ENCODE data around the gene LPGAT1. TPM values are rescaled to one million over a fixed set of nuclear protein-coding genes. Genes with fewer than 3 reads are reported as not detected.
"Not testable (repeated sequence)": the region's sequence is repeated elsewhere in the genome, so short reads cannot be mapped to it uniquely, and the experiment has no call there.

LPGAT1 gene
- polyA plus RNA-seq, 5 donors, result 14.8 to 23.5 (median 17.7) TPM

DNA sequence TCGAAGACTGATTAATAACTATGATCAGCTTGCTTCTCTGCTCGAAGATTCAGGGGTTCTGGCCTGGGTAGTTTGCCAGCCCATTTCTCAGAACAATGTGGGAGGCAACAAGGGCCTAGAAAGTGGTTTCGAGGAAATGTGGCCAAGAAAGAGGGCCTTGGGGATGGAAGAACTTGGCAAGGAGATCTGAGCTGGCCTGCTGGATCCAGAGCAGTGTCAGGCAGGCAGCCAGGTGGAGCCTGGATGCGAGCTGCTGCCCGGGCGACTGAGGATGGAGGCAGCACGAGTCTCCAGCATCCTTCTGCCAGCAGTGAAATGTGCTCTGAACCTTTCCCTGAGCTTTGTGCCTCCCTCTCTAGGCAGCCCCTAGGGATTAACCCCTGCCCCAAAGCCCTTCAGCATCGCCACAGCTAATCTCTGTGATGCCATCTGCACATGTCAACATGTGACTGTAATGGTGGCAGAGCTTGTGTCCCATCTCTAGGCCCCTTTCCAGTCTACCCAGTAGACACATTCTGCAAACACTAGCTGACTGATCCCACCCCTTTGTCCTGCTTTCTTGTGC, 94.1 kb downstream of the LPGAT1 start:
- no peak for DNase-seq

DNA sequence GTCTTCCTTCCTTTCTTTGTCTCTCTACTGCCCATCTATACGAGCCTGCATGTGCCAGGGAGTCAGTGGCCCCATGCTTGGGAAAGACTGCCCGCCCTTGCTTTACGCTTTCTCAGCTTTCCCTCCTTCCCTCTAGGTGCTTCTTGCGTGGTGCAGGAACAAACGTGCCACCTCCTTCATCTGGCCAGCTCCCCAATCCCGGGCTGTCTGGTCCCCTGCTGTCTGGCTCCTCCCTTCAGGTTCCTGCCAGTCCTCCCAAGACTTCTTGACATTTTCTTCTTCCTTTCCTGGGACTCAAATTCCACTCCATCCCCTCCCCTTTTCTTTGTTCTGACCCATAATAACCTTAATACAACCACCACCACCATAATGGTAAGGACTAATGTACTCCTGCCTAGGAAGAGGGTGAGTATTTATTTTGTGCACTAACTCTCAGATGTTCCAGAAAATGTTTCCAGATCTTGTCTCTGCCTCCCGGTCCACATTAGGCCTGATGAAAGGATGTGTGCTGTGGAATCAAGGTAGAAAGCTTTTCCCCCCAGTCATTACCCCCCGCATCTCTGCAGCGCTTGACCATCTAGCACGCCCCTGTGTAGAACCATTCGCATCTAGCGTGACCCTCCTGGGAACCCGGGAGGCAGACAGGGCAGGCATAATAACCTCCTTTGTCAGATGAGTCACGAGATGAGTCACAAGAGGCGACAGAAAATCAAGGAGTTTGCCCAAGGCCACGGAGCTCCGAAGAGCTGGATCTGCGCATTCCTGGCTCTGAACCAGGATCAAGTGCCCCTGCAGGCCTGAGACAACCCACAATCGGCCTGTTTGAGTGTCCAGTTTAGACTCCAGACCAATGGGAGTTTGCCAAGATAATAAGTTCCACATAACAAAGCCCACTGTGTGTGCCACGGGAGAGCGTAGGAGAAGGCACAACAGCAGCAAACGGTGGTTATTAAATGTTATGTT, 95.1 kb downstream of the LPGAT1 start:
- DNase-seq, result no peak

DNA sequence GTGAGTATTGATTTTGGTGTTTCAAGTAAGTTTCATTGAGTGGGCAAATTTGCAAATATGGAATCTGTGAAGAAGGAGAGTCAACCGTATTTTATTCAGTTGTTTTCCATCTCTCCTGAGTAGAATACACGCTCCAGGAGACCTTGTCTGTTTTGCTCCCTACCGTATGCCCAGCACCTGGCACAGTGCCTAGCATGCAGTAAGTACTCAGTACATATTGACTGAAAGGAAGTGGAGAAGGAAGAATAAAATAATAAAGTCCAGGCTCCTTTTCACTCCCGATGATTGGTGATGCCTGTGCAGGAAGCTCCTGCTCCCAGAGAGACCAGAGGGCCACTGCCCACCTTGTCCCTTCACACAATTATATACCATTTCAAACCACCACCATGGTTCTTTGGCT, 95.8 kb downstream of the LPGAT1 start:
- DNase-seq, result peak; percentile 20

DNA sequence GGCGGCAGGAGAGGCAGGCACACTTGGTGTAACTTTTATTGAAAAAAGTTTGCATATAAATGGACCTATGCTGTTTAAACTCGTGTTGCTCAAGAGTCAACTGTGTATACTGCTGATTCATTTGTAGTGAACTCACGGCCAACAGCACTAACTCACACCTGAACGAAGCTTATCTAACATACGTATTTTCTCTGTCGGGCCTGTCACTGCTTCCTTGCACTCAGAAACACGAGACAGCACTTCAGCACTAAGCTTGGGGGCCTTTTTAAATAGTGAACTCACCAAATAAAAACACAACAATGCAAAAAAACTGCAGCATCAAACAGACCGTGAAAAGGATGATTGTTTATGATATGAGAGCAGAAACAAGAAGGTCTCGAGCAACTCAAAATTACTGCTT, 96.2 kb downstream of the LPGAT1 start:
- no peak for DNase-seq

DNA sequence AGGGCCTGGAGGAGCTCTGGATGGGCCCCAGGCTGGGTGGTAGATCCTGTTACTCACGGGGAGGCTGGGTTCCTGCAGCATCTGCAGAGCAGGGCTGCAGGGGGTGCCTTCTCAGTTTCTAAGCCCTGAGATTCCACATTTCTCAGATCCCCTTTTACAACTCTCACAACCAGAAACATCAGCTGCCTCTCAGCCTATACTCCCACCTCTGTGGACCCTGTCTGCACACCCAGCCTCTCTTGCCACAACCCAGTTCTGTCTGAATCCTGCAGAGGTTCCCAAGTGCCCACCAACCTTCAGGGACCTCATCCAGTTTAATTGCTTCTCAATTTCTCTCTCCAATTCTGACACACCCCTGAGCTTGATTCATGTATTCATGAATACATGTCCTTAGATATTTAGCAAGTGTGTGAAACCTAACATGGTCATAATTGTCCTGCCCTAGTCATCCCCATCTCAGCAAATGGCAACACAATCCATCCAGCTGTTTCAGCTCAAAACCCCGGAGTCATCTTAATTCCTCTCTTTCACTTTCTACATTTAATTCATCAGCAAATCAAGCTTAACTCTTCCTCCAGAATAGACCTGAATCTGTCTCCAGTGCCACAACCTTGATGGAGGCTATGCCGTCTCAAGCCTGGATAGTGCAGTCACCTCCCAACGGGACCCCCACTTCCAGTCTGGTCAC, 98.1 kb downstream of the LPGAT1 start:
- DNase-seq, result no peak

DNA sequence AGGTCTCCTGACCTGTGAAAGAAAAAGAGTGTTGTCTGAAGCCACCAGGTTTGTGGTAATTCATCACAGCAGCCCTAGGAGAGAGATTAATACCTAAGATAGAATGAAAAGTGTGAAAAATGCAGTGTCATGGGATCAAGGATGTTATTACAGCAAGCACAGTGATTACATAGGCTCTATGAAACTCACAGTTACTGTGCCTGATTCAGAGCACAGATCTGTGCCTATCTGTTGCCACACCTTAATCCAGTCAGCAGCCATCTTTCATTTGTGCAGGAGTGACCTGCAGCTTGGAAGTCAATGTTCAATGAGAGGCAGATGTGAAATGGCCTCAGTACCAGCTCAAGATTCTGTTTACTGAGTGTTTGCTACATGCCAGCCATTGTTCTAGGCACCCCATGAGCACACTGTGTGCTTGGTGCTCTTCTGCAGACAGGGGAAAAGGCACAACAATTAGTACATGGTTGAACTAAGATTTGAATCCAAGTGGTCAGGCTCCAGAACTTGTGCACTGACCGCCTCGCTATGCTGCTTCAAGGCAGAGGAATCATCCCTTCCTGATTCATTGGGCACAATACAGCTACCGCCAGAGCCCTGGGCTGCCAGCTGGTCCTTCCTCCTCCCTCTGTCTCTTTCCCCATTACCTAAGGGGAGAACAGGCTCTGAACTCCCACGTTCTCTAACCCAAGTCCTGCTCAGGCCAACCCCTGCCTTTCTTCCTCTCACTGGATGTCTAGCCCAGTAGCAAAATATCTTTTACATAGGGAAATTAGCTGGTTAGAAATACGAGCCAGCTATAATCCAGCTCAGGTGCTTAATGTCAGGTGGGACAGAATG, 98.9 kb downstream of the LPGAT1 start:
- no peak for DNase-seq

DNA sequence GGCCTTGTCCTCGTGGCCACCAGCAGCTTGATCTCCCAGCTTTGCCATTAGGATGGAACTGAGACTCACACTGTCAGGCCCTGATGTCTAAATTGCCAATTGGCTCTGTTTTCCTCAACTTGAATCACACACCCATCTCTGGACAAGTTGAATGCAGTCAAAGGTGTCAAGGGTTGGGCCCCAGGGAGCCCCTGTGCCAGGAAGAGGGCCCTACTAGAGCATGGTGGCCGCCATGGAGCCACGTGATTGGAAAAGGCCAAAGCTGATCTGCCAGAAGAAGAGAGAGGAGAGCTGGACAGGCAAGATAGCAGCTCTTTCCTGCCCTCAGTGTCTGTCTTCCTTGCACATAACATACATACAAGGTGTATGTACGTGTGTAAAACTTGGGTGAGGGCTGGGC, 100.2 kb downstream of the LPGAT1 start:
- DNase-seq, result no peak

DNA sequence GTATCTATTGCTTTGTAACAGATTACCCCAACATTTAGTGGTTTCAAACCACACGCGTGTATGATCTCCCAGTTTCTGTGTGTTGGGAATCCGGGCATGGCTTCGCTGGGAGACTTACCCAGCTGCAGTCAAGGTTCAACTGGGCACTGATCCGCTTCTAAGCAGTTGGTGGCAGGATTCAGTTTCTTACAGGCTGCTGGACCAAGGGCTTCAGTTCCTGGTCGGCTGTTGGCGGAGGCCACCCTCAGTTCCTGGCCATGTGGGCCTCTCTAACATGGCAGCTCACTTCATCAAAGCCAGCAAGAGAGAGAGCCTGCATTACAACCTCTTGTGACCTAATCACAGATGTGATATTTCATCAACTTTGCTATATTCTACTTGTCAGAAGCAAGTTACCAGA, 101.3 kb downstream of the LPGAT1 start:
- no peak for DNase-seq

DNA sequence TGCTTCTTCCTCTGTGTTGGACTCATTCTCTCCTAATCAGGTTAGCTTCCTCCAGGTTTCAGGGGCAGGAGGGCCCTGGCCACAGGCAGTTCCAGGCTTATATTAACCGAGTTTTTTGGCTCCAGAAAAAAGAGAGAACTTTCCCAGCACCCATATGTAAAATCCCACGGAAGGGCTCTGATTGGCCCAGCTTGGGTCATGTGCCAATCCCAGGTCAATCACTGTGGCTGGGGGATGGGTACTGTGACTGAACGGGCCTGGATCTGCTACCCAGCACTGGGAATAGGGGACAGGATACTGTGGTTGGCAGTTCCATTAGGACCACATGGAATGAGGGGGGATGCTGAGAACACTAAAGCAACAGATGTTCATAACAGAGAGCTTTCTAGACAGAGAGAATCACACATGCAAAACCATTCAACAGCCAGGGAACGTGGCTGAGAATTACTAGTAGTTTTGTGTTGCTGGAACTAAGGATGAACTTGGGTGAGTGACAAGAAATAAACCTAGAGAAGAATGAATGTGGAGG, 104.0 kb downstream of the LPGAT1 start:
- DNase-seq, result no peak

DNA sequence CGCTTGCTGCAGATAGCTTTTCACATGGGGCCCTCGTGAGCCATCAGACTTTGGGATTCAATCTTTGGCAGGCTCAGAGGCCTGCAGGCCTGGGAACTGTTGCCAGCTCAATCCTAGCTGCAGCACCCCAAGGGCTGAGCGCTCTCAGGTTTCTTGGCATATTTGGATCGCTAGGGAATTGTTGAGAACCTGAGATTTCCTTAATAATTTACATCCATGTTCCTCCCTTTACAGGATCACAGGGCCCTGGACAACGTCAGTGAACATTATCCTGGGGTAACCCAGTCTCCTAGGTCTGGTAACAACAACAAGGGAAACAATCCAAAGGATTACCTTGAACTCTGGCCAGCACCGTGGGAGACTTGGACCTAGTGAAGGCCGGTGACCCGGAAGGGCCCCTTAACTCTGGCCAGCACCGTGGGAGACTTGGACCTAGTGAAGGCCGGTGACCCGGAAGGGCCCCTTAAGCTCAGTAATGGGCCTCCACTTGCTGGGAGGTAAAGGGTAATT, 105.8 kb downstream of the LPGAT1 start:
- no peak for DNase-seq

DNA sequence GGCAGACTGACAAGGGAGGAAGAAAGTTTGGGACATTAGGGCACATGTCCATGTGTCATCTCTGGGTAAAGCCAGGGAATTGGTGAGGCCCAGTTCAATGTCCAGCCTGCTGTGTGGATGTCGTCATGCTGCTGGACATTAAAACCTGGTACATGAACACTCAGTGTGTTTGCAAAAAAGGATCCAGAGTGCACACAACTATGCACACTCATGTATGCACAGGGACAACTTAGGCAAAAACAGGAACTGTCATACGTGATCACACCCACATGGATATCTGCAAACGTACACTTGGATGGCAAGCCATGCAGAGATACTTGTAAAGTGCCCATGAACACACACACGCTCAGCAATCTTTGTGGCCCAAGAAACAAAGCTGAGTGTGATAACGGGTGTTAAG, 107.3 kb downstream of the LPGAT1 start:
- DNase-seq, result no peak

DNA sequence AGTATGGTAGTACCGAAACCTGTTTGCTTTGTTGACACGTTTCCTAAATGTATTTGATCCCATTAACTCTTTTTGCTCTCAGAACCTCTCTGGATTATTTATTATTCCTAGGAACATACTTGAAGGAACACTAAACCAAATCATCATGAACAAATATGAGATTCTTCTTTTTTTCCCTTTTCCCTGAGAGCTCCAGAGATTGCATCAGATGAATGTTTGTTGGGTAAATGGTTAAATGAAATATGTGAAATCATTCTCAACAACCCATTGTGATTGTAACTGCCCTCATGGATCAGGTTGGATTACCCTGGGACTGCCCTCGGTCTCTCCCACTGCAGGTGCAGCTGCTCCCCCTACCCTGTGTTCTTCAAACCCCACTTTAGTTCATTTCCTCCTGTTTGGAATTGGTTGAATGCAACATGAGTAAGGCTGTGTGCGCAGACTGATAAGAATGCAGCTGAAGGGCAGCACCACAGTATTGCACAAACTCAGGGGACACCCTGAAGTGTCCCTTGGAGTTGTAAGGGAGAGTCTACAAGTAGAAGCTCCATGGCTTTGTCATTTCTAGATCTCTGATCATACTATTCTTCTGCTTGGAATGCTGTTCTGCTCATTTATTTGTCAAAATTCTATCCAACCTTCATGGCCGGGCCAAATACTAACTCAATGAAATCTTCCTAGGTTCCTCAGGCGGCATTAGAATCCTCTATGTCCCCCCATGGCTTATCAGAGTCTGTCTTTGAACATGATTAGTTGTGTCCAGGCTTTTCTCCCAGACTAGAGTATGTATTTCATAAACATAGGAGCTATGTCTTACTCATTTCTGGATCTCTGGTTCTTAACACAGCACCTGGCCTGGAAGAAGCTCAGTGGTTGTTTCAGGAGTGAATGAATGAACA, 108.0 kb downstream of the LPGAT1 start:
- DNase-seq, result no peak

DNA sequence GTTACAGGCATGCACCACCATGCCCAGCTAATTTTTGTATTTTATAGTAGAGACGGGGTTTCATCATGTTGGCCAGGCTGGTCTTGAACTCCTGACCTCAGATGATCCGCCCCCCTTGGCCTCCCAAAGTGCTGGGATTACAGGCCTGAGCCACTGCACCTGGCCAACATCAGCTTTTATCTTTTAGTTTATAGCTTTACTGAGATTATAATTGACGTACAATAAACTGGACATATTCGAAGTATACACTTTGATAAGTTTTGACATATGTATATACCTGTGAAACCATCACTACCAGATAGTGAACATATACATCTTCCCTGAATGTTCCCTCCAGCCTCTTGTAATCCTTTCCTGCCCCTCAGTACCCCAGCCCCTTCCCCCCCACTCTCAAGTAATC, 114.0 kb downstream of the LPGAT1 start:
- DNase-seq, result not testable (repeated sequence)

DNA sequence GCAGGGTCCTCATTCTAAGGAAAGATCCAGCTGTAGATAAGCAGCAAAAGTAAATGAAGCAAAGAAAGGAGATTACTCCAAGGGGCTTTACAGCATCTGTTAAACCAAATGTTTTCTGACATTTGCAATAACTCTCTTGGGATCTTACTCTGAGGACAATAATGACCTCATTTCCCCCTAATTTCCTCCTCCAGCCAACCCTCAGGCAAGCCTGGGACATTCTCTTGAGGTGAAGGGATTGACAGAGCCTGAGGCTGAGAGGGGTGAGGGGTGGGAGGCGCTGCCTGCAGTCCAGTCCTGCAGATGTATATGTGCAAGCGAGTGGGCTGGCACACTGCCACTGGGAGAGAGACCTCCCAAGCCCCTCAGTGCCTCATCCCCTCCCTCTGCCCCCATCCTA, 114.6 kb downstream of the LPGAT1 start:
- no peak for DNase-seq

DNA sequence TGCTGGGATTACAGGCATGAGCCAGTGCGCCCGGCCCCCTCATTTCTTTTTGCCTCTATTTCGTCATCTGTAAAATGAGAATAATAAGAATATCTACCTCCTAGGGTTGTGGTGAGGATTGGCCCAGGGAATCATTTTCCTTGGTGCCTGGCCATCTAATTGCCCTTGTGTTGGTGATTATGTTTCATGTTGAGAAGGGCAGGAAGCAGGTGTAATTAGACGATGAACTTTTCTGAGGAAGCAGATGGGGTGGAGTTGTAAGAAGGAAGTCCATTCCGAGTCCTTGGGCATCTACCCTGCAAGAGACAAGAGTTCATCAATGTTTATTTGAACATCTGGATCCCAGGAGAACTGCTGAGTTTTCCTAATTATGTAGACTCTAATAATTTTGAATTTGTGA, 116.4 kb downstream of the LPGAT1 start:
- no peak for DNase-seq

DNA sequence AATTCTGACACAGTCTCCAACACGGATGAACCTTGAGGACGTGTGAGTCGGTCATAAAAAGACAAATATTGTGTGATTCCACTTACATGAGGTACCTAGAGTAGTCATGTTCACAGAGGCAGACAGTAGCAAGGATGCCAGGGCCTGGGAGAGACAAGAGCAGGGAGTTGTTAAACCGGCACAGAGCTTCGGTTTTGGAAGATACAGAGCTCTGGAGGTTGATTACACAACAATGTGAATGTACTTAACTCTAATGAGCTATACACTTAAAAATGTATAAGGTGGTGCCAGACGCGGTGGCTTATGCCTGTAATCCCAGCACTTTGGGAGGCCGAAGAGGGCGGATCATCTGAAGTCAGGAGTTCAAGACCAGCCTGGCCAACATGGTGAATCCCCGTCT, 117.3 kb downstream of the LPGAT1 start:
- DNase-seq, result no peak

DNA sequence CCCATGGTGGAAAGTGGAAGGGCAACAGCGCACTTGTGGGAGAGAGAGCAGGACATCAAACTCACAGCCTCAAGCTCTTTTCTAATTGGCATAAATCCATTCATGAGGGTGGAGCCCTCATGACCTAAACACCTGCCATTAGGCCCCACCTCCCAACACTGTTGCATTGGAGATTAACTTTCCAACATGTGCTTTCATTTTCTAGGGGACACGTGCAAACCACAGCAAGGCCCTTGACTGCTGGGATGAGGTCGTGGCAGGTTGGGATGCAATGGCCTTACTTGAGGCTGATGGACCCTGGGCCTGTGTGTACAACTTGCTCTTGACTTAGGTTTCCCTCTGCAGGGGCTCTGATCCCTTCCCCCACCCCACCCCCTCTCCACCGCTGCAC, 119.3 kb downstream of the LPGAT1 start:
- no peak for DNase-seq

DNA sequence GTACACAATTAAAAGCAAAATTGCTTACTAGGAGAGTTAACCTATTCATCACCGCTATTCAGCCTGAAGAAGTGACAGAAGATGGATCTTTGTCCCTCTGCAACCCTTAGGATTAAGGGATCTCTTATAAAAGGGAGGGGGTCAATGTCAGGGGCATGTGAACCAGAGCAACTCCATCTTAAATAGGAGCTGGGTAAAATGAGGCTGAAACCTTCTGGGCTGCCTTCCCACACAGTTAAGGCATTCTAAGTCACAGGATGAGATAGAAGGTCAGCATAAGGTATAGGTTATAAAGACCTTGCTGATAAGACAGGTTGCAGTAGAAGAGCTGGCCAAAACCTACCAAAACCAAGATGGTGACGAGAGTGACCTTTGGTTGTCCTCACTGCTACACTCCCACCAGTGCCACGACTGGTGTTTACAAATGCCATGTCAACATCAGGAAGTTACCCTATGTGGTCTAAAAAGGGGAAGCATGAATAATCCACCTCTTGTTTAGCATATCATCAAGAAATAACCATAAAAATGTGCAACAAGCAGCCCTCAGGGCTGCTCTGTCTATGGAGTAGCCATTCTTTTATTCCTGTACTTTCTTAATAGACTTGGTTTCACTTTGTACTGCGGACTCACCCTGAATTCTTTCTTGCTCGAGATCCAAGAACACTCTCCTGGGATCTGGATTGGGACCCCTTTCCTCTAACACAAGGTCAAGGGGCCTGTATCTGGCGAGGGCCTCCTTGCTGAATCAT, 119.8 kb downstream of the LPGAT1 start:
- DNase-seq, result no peak

DNA sequence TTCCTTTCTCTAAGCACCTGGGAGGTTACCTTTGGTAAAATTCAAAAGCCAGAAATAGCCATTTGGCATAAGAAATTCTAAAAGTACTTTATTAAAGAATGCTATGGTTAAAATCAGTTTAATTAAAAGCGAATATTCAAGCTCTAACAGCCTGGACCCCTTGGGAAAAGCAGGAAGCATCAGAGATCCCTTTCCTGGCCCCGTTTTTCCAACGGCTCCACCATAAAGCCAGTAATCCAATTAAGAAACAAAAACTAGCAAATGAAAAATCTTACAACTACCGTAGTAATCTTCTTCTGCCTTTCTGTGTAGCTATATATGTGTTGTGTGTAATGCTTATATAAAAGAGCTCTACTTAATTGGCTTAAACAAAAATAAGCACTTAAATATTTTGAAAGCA, 121.6 kb downstream of the LPGAT1 start:
- DNase-seq, result no peak

DNA sequence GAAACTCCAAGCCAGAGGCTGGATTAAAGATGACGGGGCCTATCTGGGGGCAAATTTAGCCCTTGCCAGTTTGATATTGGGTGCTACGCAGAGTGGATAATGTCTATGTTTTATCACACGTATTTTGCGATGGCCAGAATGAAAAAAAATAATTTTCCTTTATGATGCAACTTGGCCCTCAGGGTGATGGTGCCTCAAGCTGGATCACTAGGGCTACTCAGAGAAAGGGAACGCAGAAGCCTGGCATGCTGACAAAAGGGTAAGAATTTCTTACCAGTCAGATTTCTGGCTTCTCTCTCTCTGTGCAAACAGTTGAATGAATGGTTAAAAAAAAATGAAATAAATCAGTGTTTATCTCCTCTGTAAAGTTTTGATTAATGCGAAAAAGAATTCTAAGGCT, 122.6 kb downstream of the LPGAT1 start:
- DNase-seq, result no peak
